ENCODE data around the gene PIP5K1B.

Gene PIP5K1B

GRCh38 chr9:68738358-68738757, 33.3 kb downstream of the PIP5K1B start:
- no peak for DNase-seq (ENCODE audit: low spot score)

- peak; percentile 56 for DNase-seq (ENCODE audit: low spot score)
Observed at GRCh38 chr9:68739621-68740174, 34.7 kb downstream of the PIP5K1B start.

- DNase-seq (ENCODE audit: low spot score): peak; percentile 95
Observed at GRCh38 chr9:68740561-68740960, 35.5 kb downstream of the PIP5K1B start.

- DNase-seq (ENCODE audit: low spot score): no peak
Observed at GRCh38 chr9:68741234-68741633, 36.2 kb downstream of the PIP5K1B start.

GRCh38 chr9:68741704-68742332, 36.8 kb downstream of the PIP5K1B start:
- DNase-seq (ENCODE audit: low spot score): no peak

GRCh38 chr9:68742333-68742730, 37.3 kb downstream of the PIP5K1B start:
- no peak for DNase-seq (ENCODE audit: low spot score)

GRCh38 chr9:68744426-68744825, 39.4 kb downstream of the PIP5K1B start:
- DNase-seq (ENCODE audit: low spot score): no peak

- no peak for DNase-seq (ENCODE audit: low spot score)
Observed at GRCh38 chr9:68746525-68746924, 41.5 kb downstream of the PIP5K1B start.

GRCh38 chr9:68747043-68747533, 42.0 kb downstream of the PIP5K1B start:
- peak; percentile 45 for DNase-seq (ENCODE audit: low spot score)

- DNase-seq (ENCODE audit: low spot score): no peak
Observed at GRCh38 chr9:68749135-68749534, 44.1 kb downstream of the PIP5K1B start.

GRCh38 chr9:68749579-68750159, 44.6 kb downstream of the PIP5K1B start:
- DNase-seq (ENCODE audit: low spot score): no peak

- no peak for DNase-seq (ENCODE audit: low spot score)
Observed at GRCh38 chr9:68750255-68750654, 45.2 kb downstream of the PIP5K1B start.

- DNase-seq (ENCODE audit: low spot score): peak; percentile 65
Observed at GRCh38 chr9:68750786-68751185, 45.7 kb downstream of the PIP5K1B start.

GRCh38 chr9:68751556-68751955, 46.5 kb downstream of the PIP5K1B start:
- DNase-seq (ENCODE audit: low spot score): no peak

GRCh38 chr9:68755051-68755450, 50.0 kb downstream of the PIP5K1B start:
- no peak for DNase-seq (ENCODE audit: low spot score)

- DNase-seq (ENCODE audit: low spot score): no peak
Observed at GRCh38 chr9:68755752-68756151, 50.7 kb downstream of the PIP5K1B start.

- DNase-seq (ENCODE audit: low spot score): no peak
Observed at GRCh38 chr9:68759981-68760673, 55.1 kb downstream of the PIP5K1B start.

GRCh38 chr9:68760674-68761333, 55.8 kb downstream of the PIP5K1B start:
- no peak for DNase-seq (ENCODE audit: low spot score)

- DNase-seq (ENCODE audit: low spot score): no peak
Observed at GRCh38 chr9:68762570-68762969, 57.5 kb downstream of the PIP5K1B start.

GRCh38 chr9:68763104-68763503, 58.1 kb downstream of the PIP5K1B start:
- no peak for DNase-seq (ENCODE audit: low spot score)

GRCh38 chr9:68768619-68769018, 63.6 kb downstream of the PIP5K1B start:
- no peak for DNase-seq (ENCODE audit: low spot score)

- no peak for DNase-seq (ENCODE audit: low spot score)
Observed at GRCh38 chr9:68769852-68770251, 64.8 kb downstream of the PIP5K1B start.

All from LoVo (cell line).